HepG2 (cell line): ENCODE results near the gene ACACA. TPM values are rescaled to one million over a fixed set of nuclear protein-coding genes. Genes with fewer than 3 reads are reported as not detected.
A peak's percentile ranks its signal among the peaks of the same experiment; 100 is the strongest.

Experiments
- ATAC-seq: fragments of 200-7000 bp; cut with Tn5 transposase; 3 replicates; pipeline ENCODE4 v1.9.1; 2020; ENCODE audit warnings: mild to moderate bottlenecking, moderate library complexity
- BruUV-seq: library from RNA; stranded (reverse); fragments of 400-500 nt; replicated peaks from 2 replicates; lab custom pipeline; 2021; lab: Mats Ljungman, UMichigan
- CTCF ChIA-PET: fragments of 300-600 bp; formaldehyde crosslinking; extraction: SDS; loops from one replicate; lab custom pipeline; 2021; ENCODE audit warnings: low total read pairs, inconsistent platforms, low intra/inter-chr PET ratio; lab: Yijun Ruan, JAX
- POLR2A ChIA-PET: fragments of 350-600 bp; sonication (Branson Sonifier 250); formaldehyde crosslinking; loops from one replicate; lab custom pipeline; 2020; ENCODE audit warnings: antibody characterized with exemption, inconsistent platforms; lab: Yijun Ruan, JAX
- DNase-seq: peaks from one replicate; pipeline ENCODE4 v3.0.0-alpha.2; 2015; ENCODE audit warnings: low spot score
- FAIRE-seq: peaks from 3 replicates; lab custom pipeline; 2011; peaks lifted over from hg19 to GRCh38; lab: Jason Lieb, UNC
- H2AFZ ChIP-seq: one replicate; pipeline ENCODE4 v1.6.1; 2011; ENCODE audit warnings: low read length, inconsistent platforms
- H3K27ac ChIP-seq: fragments of 300-600 bp; 3 replicates; pipeline ENCODE4 v1.8.0; 2011; ENCODE audit warnings: mixed run types, mild to moderate bottlenecking, mixed read lengths, low read length, inconsistent platforms; ENCODE audit not compliant: insufficient read depth; ENCODE audit errors: extremely low read length
- H3K27me3 ChIP-seq, 2 experiments: fragments of 200-600 bp in 1 of 2; 2 replicates in 1 of 2; 3 replicates in 1 of 2; pipeline versions ENCODE4 v1.6.0 to v1.8.0; 2011; ENCODE audit warnings: low read length in 2 of 2, mild to moderate bottlenecking in 2 of 2, moderate library complexity in 2 of 2, inconsistent platforms in 1 of 2; ENCODE audit not compliant: insufficient read depth in 2 of 2, control insufficient read depth in 1 of 2
- H3K36me3 ChIP-seq, 2 experiments: fragments of 200-600 bp in 1 of 2; replicated peaks in 1 of 2; 2 replicates in 1 of 2; 3 replicates in 1 of 2; pipeline versions ENCODE4 v1.5.1 to v1.8.0; 2011; ENCODE audit warnings: low read length in 2 of 2, inconsistent platforms in 1 of 2; ENCODE audit not compliant: insufficient read depth in 2 of 2, control insufficient read depth in 1 of 2
- H3K4me1 ChIP-seq: 2 replicates; pipeline ENCODE4 v1.5.1; 2012; ENCODE audit warnings: low read length, inconsistent platforms; ENCODE audit not compliant: insufficient read depth
- H3K4me2 ChIP-seq: 2 replicates; pipeline ENCODE4 v1.6.0; 2011; ENCODE audit warnings: low read depth, low read length, inconsistent platforms
- H3K4me3 ChIP-seq, 3 experiments: fragments of 200-600 bp in 1 of 3; sonication (generic), shearing (Covaris generic) in 1 of 3; replicated peaks in 1 of 3; 2 replicates each; pipeline ENCODE4 v1.5.1; 2011 to 2016; ENCODE audit warnings: low read length in 3 of 3, inconsistent platforms in 2 of 3, low read depth in 2 of 3, mild to moderate bottlenecking in 2 of 3, control low read depth in 1 of 3, mixed read lengths in 1 of 3; ENCODE audit not compliant: insufficient read depth in 1 of 3
- H3K79me2 ChIP-seq: one replicate; pipeline ENCODE4 v1.6.1; 2011; ENCODE audit warnings: low read length, inconsistent platforms; ENCODE audit not compliant: insufficient read depth
- H3K9ac ChIP-seq: 2 replicates; pipeline ENCODE4 v1.6.0; 2011; ENCODE audit warnings: mild to moderate bottlenecking, low read depth, low read length, inconsistent platforms; ENCODE audit not compliant: insufficient read depth
- H3K9me3 ChIP-seq: 2 replicates; pipeline ENCODE4 v1.5.1; 2012; ENCODE audit warnings: mild to moderate bottlenecking, low read length
- H4K20me1 ChIP-seq: 2 replicates; pipeline ENCODE4 v1.6.0; 2011; ENCODE audit warnings: inconsistent platforms, mild to moderate bottlenecking, low read length, moderate library complexity; ENCODE audit not compliant: insufficient read depth
- E2F2 ChIP-seq: sonication (generic); formaldehyde crosslinking; IDR thresholded peaks from 2 replicates; pipeline ENCODE4 v1.4.0; 2020; ENCODE audit warnings: missing genetic modification reagents, borderline replicate concordance
- SRF ChIP-seq: IDR thresholded peaks from 2 replicates; pipeline ENCODE4 v1.6.1; 2011; ENCODE audit warnings: mild to moderate bottlenecking, low read depth, low read length, moderate library complexity
- TGIF2 ChIP-seq: IDR thresholded peaks from 2 replicates; pipeline ENCODE4 v1.6.1; 2016; ENCODE audit warnings: control low read depth, missing compliant biosample characterization
- ZBTB33 ChIP-seq: sonication (generic); formaldehyde crosslinking; IDR thresholded peaks from 2 replicates; pipeline ENCODE4 v1.4.0; 2020; ENCODE audit warnings: missing genetic modification reagents
- ZSCAN29 ChIP-seq: sonication (generic); formaldehyde crosslinking; conservative IDR thresholded peaks from 2 replicates; pipeline ENCODE4 v1.4.0; 2020; ENCODE audit warnings: mild to moderate bottlenecking, missing genetic modification reagents
- WGBS: methylation state at CpG from one replicate; pipeline ENCODE4 v1.1.6; 2017; ENCODE audit warnings: low lambda C conversion rate; 5-methylcytosine and 5-hydroxymethylcytosine counted together
- in situ Hi-C: cut with HindIII; loops from 2 replicates; pipeline ENCODE4 v1.10.0; 2017; ENCODE audit warnings: low pct_unique_long_range_greater_than_20kb; ENCODE audit not compliant: extremely low pct_ligation_motif_present
- intact Hi-C: fragments of 100-400 bp; cut with micrococcal nuclease; formaldehyde crosslinking; loops from one replicate; pipeline ENCODE4 v1.10.0; 2022; ENCODE audit not compliant: unreplicated experiment
- polyA plus RNA-seq, 8 experiments: library from polyadenylated mRNA; depleted of rRNA in 3 of 8; stranded (reverse) in 7 of 8; unstranded in 1 of 8; fragments of >200 nt; fragmentation: Illumina TruSeq in 4 of 8; extraction: Trizol in 4 of 8; gene quantifications; 2 replicates each; pipeline versions ENCODE4 v1.2.1 to v1.2.3, GENCODE V29; 2011 to 2016; ENCODE audit warnings: low read depth in 4 of 8, missing spikeins in 1 of 8, mixed read lengths in 1 of 8; ENCODE audit not compliant: insufficient read depth in 1 of 8
- total RNA-seq, 5 experiments: library from RNA; depleted of rRNA; stranded (reverse); fragments of >200 nt; fragmentation: Illumina TruSeq; extraction: Trizol; gene quantifications; 2 replicates each; pipeline ENCODE4 v1.2.3, GENCODE V29; 2016; ENCODE audit warnings: low read depth in 1 of 5
- TF ChIP-seq, protein P1 (sequence below): sonication (generic); formaldehyde crosslinking; IDR thresholded peaks from 2 replicates; pipeline ENCODE4 v1.4.0; 2020; ENCODE audit warnings: missing genetic modification reagents
- TF ChIP-seq, protein P2 (sequence below): IDR thresholded peaks from 2 replicates; pipeline ENCODE4 v1.6.1; 2012; ENCODE audit warnings: inconsistent platforms

ACACA gene
- total and polyA plus RNA-seq, 2 of the 13 experiments (the other 11 are each of a cell fraction or from before 2014, with no cell fraction given), result 39.2 to 47.2 TPM

- BruUV-seq, result no TSS peak
- WGBS, result 85% methylated on average over 16 of the region's 25 CpGs
- H3K4me1 ChIP-seq, result peaks cover 36% of the 10 kb centered on the region
- POLR2A ChIA-PET, result interaction anchor here (1.7 kb wide), 1 partner anchor 14 kb away, joined by 3 read pairs; no protein-coding TSS in a partner anchor
- H3K4me3 ChIP-seq, result no peak overlapping the region
- H3K4me2 ChIP-seq, result no peak overlapping the region
- no peak for DNase-seq
- no peaks in the 10 kb centered on the region for H3K9me3 ChIP-seq
- in situ Hi-C loops, result loop anchor here (10.0 kb wide), 1 partner anchor 432 kb away; no protein-coding TSS in a partner anchor
- no peaks in the 10 kb centered on the region for H3K79me2 ChIP-seq
- H4K20me1 ChIP-seq, result no peaks in the 10 kb centered on the region
- ATAC-seq, result no peak
- no peak overlapping the region for H3K27ac ChIP-seq
- H3K27me3 ChIP-seq, result peaks cover 2 to 31% of the 10 kb centered on the region in 2 experiments; a peak in 4 of 5 replicates
- intact Hi-C loops, result no loop called here
- TF ChIP-seq TGIF2 (no peak), ZBTB33 (CRISPR knock-in tag) (no peak), ZSCAN29 (CRISPR knock-in tag) (0 out of 2 replicates have a peak, but pooled peaks have one; percentile 7), E2F2 (CRISPR knock-in tag) (no peak), SRF (no peak)
- TF ChIP-seq, protein P1, sequence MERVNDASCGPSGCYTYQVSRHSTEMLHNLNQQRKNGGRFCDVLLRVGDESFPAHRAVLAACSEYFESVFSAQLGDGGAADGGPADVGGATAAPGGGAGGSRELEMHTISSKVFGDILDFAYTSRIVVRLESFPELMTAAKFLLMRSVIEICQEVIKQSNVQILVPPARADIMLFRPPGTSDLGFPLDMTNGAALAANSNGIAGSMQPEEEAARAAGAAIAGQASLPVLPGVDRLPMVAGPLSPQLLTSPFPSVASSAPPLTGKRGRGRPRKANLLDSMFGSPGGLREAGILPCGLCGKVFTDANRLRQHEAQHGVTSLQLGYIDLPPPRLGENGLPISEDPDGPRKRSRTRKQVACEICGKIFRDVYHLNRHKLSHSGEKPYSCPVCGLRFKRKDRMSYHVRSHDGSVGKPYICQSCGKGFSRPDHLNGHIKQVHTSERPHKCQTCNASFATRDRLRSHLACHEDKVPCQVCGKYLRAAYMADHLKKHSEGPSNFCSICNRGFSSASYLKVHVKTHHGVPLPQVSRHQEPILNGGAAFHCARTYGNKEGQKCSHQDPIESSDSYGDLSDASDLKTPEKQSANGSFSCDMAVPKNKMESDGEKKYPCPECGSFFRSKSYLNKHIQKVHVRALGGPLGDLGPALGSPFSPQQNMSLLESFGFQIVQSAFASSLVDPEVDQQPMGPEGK, result no peak
- TF ChIP-seq, protein P2, sequence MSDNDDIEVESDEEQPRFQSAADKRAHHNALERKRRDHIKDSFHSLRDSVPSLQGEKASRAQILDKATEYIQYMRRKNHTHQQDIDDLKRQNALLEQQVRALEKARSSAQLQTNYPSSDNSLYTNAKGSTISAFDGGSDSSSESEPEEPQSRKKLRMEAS, result no peak
- TF ChIP-seq, all 625 proteins: peak for 1
- CTCF ChIA-PET, result no interaction called here
- Histone ChIP-seq H2AFZ (no peak overlapping the region), H3K36me3 (no peaks in the 10 kb centered on the region), H3K9ac (no peak overlapping the region)
- no peak for FAIRE-seq
These were observed 340.0 kb downstream of the ACACA start for GRCh38 chr17:37066322-37067255.
